H1 (cell line): ENCODE measurements around the gene KAT14. TPM values are rescaled to one million over a fixed set of nuclear protein-coding genes. Genes with fewer than 3 reads are reported as not detected.

Experiments
- CBX5 ChIP-seq: fragments of 300-800, 300-1000 bp; sonication (generic); IDR thresholded peaks from 2 replicates; pipeline ENCODE4 v1.7.1; 2016; ENCODE audit warnings: antibody characterized with exemption, low read length, low read depth
- CBX8 ChIP-seq: fragments of 300-800, 300-1000 bp; sonication (generic); IDR thresholded peaks from 2 replicates; pipeline ENCODE4 v1.7.1; 2016; ENCODE audit warnings: low read depth, low read length, borderline replicate concordance
- EGR1 ChIP-seq: IDR thresholded peaks from 2 replicates; pipeline ENCODE4 v1.6.1; 2011; ENCODE audit warnings: low read depth, low read length, borderline replicate concordance
- POU5F1 ChIP-seq: IDR thresholded peaks from 2 replicates; pipeline ENCODE4 v1.6.1; 2011; ENCODE audit warnings: low read depth, mild to moderate bottlenecking, low read length, moderate library complexity
- RXRA ChIP-seq: IDR thresholded peaks from 2 replicates; pipeline ENCODE4 v1.6.1; 2011; ENCODE audit warnings: low read depth, mild to moderate bottlenecking, low read length, moderate library complexity; ENCODE audit not compliant: insufficient read depth
- SAP30 ChIP-seq: fragments of 300-600 bp; sonication (generic); IDR thresholded peaks from 2 replicates; pipeline ENCODE4 v1.7.1; 2012; ENCODE audit warnings: low read length, moderate library complexity, mild to moderate bottlenecking, inconsistent platforms; ENCODE audit not compliant: insufficient read depth, insufficient replicate concordance
- SP2 ChIP-seq: IDR thresholded peaks from 2 replicates; pipeline ENCODE4 v1.6.1; 2012; ENCODE audit warnings: mild to moderate bottlenecking, low read length, inconsistent platforms
- polyA plus RNA-seq, 7 experiments: library from polyadenylated mRNA; depleted of rRNA in 3 of 7; stranded (reverse) in 5 of 7; unstranded in 2 of 7; fragments of >200 nt in 5 of 7; fragments of 200-250 nt in 2 of 7; gene quantifications; 1 replicate in 5 of 7; 2 replicates in 1 of 7; 4 replicates in 1 of 7; pipeline versions ENCODE4 v1.2.1 to v1.2.3, GENCODE V29; 2011 to 2013; ENCODE audit warnings: missing spikeins in 2 of 7, mixed read lengths in 2 of 7
- total RNA-seq: library from RNA; stranded (reverse); fragmentation: NEBNext Ultra II Directional; extraction: Animal tissue kit (Norgen Biotek cat#: 25700); gene quantifications from 2 replicates; pipeline ENCODE4 v1.2.1, GENCODE V29; 2021
- TF ChIP-seq, protein P1 (sequence below): fragments of 300-600 bp; sonication (generic); IDR thresholded peaks from 2 replicates; pipeline ENCODE4 v1.7.1; 2012; ENCODE audit warnings: low read length, moderate library complexity, mild to moderate bottlenecking, inconsistent platforms; ENCODE audit not compliant: insufficient replicate concordance
- TF ChIP-seq, protein P2 (sequence below): IDR thresholded peaks from 2 replicates; pipeline ENCODE4 v1.6.1; 2011; ENCODE audit warnings: low read length, improper control_type of control experiment

The KAT14 gene
- total and polyA plus RNA-seq, 2 of the 8 experiments (the other 6 are each of a cell fraction or from before 2014, with no cell fraction given), result 17.3 to 29.3 TPM

DNA sequence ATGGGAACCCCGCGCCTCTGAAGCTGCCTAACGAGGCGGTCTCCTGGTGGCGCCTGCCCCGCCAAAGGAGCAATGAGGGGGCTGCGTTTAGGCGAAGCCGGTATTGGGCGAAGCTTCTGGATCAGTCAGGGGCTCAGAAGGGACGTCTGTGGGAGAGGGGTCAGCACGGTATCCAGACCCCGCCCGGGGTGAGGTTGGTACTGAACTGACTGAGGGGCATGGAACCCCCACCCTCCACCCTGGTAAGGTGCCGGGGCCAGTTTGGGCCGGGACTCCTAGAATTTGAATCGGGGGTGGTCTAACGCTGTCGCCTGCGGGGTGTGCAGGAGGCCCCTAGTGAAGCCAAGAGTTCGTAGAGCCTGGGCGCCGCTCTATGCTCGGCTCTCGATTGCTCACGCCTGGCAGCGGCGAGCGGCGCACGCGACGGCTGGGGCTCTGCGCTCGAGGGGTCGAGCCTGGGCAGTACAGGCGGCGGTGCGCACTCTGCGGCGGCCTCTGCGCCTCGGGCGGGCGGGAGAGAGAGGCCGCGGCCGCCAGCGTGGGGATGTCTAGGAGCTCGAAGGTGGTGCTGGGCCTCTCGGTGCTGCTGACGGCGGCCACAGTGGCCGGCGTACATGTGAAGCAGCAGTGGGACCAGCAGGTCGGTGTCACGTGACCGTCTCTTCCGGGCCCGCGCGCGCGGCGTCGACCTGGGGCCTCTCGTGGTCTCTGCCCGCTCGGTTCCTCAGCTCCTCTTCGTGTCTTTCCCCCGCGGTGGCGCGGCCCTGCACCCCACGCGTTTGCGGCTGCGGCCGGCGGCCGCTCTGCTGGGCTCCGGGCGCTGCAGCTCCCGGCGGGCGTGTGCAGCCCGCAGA is at the start of gene KAT14, which contains the start of gene PET117 (continued):
- TF ChIP-seq, protein P1, sequence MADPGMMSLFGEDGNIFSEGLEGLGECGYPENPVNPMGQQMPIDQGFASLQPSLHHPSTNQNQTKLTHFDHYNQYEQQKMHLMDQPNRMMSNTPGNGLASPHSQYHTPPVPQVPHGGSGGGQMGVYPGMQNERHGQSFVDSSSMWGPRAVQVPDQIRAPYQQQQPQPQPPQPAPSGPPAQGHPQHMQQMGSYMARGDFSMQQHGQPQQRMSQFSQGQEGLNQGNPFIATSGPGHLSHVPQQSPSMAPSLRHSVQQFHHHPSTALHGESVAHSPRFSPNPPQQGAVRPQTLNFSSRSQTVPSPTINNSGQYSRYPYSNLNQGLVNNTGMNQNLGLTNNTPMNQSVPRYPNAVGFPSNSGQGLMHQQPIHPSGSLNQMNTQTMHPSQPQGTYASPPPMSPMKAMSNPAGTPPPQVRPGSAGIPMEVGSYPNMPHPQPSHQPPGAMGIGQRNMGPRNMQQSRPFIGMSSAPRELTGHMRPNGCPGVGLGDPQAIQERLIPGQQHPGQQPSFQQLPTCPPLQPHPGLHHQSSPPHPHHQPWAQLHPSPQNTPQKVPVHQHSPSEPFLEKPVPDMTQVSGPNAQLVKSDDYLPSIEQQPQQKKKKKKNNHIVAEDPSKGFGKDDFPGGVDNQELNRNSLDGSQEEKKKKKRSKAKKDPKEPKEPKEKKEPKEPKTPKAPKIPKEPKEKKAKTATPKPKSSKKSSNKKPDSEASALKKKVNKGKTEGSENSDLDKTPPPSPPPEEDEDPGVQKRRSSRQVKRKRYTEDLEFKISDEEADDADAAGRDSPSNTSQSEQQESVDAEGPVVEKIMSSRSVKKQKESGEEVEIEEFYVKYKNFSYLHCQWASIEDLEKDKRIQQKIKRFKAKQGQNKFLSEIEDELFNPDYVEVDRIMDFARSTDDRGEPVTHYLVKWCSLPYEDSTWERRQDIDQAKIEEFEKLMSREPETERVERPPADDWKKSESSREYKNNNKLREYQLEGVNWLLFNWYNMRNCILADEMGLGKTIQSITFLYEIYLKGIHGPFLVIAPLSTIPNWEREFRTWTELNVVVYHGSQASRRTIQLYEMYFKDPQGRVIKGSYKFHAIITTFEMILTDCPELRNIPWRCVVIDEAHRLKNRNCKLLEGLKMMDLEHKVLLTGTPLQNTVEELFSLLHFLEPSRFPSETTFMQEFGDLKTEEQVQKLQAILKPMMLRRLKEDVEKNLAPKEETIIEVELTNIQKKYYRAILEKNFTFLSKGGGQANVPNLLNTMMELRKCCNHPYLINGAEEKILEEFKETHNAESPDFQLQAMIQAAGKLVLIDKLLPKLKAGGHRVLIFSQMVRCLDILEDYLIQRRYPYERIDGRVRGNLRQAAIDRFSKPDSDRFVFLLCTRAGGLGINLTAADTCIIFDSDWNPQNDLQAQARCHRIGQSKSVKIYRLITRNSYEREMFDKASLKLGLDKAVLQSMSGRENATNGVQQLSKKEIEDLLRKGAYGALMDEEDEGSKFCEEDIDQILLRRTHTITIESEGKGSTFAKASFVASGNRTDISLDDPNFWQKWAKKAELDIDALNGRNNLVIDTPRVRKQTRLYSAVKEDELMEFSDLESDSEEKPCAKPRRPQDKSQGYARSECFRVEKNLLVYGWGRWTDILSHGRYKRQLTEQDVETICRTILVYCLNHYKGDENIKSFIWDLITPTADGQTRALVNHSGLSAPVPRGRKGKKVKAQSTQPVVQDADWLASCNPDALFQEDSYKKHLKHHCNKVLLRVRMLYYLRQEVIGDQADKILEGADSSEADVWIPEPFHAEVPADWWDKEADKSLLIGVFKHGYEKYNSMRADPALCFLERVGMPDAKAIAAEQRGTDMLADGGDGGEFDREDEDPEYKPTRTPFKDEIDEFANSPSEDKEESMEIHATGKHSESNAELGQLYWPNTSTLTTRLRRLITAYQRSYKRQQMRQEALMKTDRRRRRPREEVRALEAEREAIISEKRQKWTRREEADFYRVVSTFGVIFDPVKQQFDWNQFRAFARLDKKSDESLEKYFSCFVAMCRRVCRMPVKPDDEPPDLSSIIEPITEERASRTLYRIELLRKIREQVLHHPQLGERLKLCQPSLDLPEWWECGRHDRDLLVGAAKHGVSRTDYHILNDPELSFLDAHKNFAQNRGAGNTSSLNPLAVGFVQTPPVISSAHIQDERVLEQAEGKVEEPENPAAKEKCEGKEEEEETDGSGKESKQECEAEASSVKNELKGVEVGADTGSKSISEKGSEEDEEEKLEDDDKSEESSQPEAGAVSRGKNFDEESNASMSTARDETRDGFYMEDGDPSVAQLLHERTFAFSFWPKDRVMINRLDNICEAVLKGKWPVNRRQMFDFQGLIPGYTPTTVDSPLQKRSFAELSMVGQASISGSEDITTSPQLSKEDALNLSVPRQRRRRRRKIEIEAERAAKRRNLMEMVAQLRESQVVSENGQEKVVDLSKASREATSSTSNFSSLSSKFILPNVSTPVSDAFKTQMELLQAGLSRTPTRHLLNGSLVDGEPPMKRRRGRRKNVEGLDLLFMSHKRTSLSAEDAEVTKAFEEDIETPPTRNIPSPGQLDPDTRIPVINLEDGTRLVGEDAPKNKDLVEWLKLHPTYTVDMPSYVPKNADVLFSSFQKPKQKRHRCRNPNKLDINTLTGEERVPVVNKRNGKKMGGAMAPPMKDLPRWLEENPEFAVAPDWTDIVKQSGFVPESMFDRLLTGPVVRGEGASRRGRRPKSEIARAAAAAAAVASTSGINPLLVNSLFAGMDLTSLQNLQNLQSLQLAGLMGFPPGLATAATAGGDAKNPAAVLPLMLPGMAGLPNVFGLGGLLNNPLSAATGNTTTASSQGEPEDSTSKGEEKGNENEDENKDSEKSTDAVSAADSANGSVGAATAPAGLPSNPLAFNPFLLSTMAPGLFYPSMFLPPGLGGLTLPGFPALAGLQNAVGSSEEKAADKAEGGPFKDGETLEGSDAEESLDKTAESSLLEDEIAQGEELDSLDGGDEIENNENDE, result no peak
- TF ChIP-seq POU5F1 (no peak), CBX8 (no peak), RXRA (no peak), EGR1 (no peak), SAP30 (no peak), CBX5 (no peak), SP2 (no peak)
- TF ChIP-seq, protein P2, sequence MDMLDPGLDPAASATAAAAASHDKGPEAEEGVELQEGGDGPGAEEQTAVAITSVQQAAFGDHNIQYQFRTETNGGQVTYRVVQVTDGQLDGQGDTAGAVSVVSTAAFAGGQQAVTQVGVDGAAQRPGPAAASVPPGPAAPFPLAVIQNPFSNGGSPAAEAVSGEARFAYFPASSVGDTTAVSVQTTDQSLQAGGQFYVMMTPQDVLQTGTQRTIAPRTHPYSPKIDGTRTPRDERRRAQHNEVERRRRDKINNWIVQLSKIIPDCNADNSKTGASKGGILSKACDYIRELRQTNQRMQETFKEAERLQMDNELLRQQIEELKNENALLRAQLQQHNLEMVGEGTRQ, result peak; percentile 86
